Activated CD4-positive, alpha-beta memory T cell treated with anti-CD3 and anti-CD28 coated beads, Interleukin-2, amount 10 ng/mL, durations not matched to agents 7 days and 5 days (primary cell): ENCODE measurements around the gene EEA1. TPM values are rescaled to one million over a fixed set of nuclear protein-coding genes. Genes with fewer than 3 reads are reported as not detected.
"Not testable (repeated sequence)": the region's sequence is repeated elsewhere in the genome, so short reads cannot be mapped to it uniquely, and the experiment has no call there.

Experiments used
- CTCF ChIA-PET: fragments of 350-600 bp; sonication (Branson Sonifier 250); formaldehyde crosslinking; loops from one replicate; lab custom pipeline; 2021; ENCODE audit warnings: antibody characterized with exemption, inconsistent platforms; lab: Charles Lee
- POLR2A ChIA-PET: fragments of 350-600 bp; sonication (Branson Sonifier 250); formaldehyde crosslinking; loops from one replicate; lab custom pipeline; 2021; ENCODE audit warnings: antibody characterized with exemption; lab: Charles Lee
- DNase-seq: peaks from one replicate; pipeline ENCODE4 v3.0.0-alpha.2; 2020
- H3K27ac Mint-ChIP-seq: one replicate; pipeline ENCODE4 v1.8.0; 2021; ENCODE audit warnings: mild to moderate bottlenecking, mixed read lengths
- H3K27me3 Mint-ChIP-seq: one replicate; pipeline ENCODE4 v1.8.0; 2021; ENCODE audit warnings: mixed read lengths
- H3K36me3 Mint-ChIP-seq: one replicate; pipeline ENCODE4 v1.8.0; 2021; ENCODE audit warnings: low read depth, mixed read lengths
- H3K4me1 Mint-ChIP-seq: one replicate; pipeline ENCODE4 v1.8.0; 2021; ENCODE audit warnings: mixed read lengths
- H3K4me3 Mint-ChIP-seq: one replicate; pipeline ENCODE4 v1.8.0; 2021; ENCODE audit warnings: mild to moderate bottlenecking, mixed read lengths
- H3K9me3 Mint-ChIP-seq: one replicate; pipeline ENCODE4 v1.8.0; 2021; ENCODE audit warnings: mixed read lengths
- total RNA-seq, 2 experiments: library from RNA; stranded (reverse); gene quantifications; one replicate each; pipeline ENCODE4 v1.2.3, GENCODE V29; 2021

Gene EEA1
- total RNA-seq, 2 experiments from 2014 or later = 12.6 to 16.1 TPM

- H3K4me3 Mint-ChIP-seq = no peak overlapping the region
- H3K27ac Mint-ChIP-seq = no peak overlapping the region
- DNase-seq = no peak
- no peaks in the 10 kb centered on the region for H3K27me3 Mint-ChIP-seq
- ChIA-PET CTCF (no interaction called here), POLR2A (no interaction called here)
- no peaks in the 10 kb centered on the region for H3K9me3 Mint-ChIP-seq
- H3K4me1 Mint-ChIP-seq = no peaks in the 10 kb centered on the region
- peaks cover 8% of the 10 kb centered on the region for H3K36me3 Mint-ChIP-seq
Observed at GRCh38 chr12:92814584-92814983, 114.5 kb downstream of the EEA1 start.

GRCh38 chr12:92810370-92810769, 118.7 kb downstream of the EEA1 start:
- Mint-ChIP-seq H3K27ac (no peak overlapping the region), H3K9me3 (peaks cover 2% of the 10 kb centered on the region), H3K4me1 (no peaks in the 10 kb centered on the region), H3K4me3 (no peak overlapping the region), H3K36me3 (peaks cover 16% of the 10 kb centered on the region), H3K27me3 (no peaks in the 10 kb centered on the region)
- no peak for DNase-seq
- CTCF ChIA-PET = interaction anchor here (0.7 kb wide), 1 partner anchor 910 kb away, joined by 3 read pairs; no protein-coding TSS in a partner anchor
- POLR2A ChIA-PET = no interaction called here

GRCh38 chr12:92803903-92804302, 125.2 kb downstream of the EEA1 start:
- H3K36me3 Mint-ChIP-seq = peaks cover 10% of the 10 kb centered on the region
- H3K4me1 Mint-ChIP-seq = no peaks in the 10 kb centered on the region
- H3K4me3 Mint-ChIP-seq = no peak overlapping the region
- no peak for DNase-seq
- H3K9me3 Mint-ChIP-seq = peaks cover 2% of the 10 kb centered on the region
- CTCF ChIA-PET = no interaction called here
- POLR2A ChIA-PET = no interaction called here
- no peak overlapping the region for H3K27ac Mint-ChIP-seq
- no peaks in the 10 kb centered on the region for H3K27me3 Mint-ChIP-seq

- H3K27me3 Mint-ChIP-seq = no peaks in the 10 kb centered on the region
- CTCF ChIA-PET = no interaction called here
- no peak overlapping the region for H3K27ac Mint-ChIP-seq
- POLR2A ChIA-PET = no interaction called here
- H3K9me3 Mint-ChIP-seq = peaks cover 2% of the 10 kb centered on the region
- H3K36me3 Mint-ChIP-seq = peaks cover 12% of the 10 kb centered on the region
- DNase-seq = no peak
- H3K4me1 Mint-ChIP-seq = no peaks in the 10 kb centered on the region
- no peak overlapping the region for H3K4me3 Mint-ChIP-seq
Observed at GRCh38 chr12:92802906-92803305, 126.2 kb downstream of the EEA1 start.

GRCh38 chr12:92796650-92797049, 132.4 kb downstream of the EEA1 start:
- H3K4me1 Mint-ChIP-seq = no peaks in the 10 kb centered on the region
- DNase-seq = no peak
- CTCF ChIA-PET = interaction anchor here (1.7 kb wide), 1 partner anchor 11 kb away, joined by 5 read pairs; no protein-coding TSS in a partner anchor
- POLR2A ChIA-PET = no interaction called here
- H3K4me3 Mint-ChIP-seq = no peak overlapping the region
- H3K9me3 Mint-ChIP-seq = peaks cover 3% of the 10 kb centered on the region
- no peak overlapping the region for H3K27ac Mint-ChIP-seq
- peaks cover 20% of the 10 kb centered on the region for H3K36me3 Mint-ChIP-seq
- H3K27me3 Mint-ChIP-seq = no peaks in the 10 kb centered on the region

GRCh38 chr12:92794814-92795213, 134.3 kb downstream of the EEA1 start:
- Mint-ChIP-seq H3K9me3 (peaks cover 14% of the 10 kb centered on the region), H3K36me3 (peaks cover 29% of the 10 kb centered on the region), H3K27me3 (no peaks in the 10 kb centered on the region), H3K4me3 (no peak overlapping the region), H3K4me1 (no peaks in the 10 kb centered on the region), H3K27ac (no peak overlapping the region)
- ChIA-PET POLR2A (no interaction called here), CTCF (interaction anchor here (1.0 kb wide), 1 partner anchor 68 kb away, joined by 4 read pairs; no protein-coding TSS in a partner anchor)
- no peak for DNase-seq

GRCh38 chr12:92794356-92794755, 134.7 kb downstream of the EEA1 start:
- H3K27me3 Mint-ChIP-seq, POLR2A ChIA-PET, H3K27ac Mint-ChIP-seq, H3K4me3 Mint-ChIP-seq, DNase-seq, CTCF ChIA-PET, H3K4me1 Mint-ChIP-seq: not testable (repeated sequence)
- H3K36me3 Mint-ChIP-seq = peaks cover 30% of the 10 kb centered on the region
- H3K9me3 Mint-ChIP-seq = peaks cover 14% of the 10 kb centered on the region

- Mint-ChIP-seq H3K27ac (no peak overlapping the region), H3K4me3 (no peak overlapping the region), H3K4me1 (no peaks in the 10 kb centered on the region), H3K27me3 (no peaks in the 10 kb centered on the region), H3K36me3 (peaks cover 9% of the 10 kb centered on the region), H3K9me3 (peaks cover 6% of the 10 kb centered on the region)
- ChIA-PET CTCF (interaction anchor here (0.8 to 1.8 kb wide), 11 partner anchors 10 to 727 kb away, joined by 3 to 5 read pairs (median 4); no protein-coding TSS in a partner anchor), POLR2A (no interaction called here)
- no peak for DNase-seq
Observed at GRCh38 chr12:92786045-92786444, 143.1 kb downstream of the EEA1 start.

GRCh38 chr12:92785563-92785950, 143.5 kb downstream of the EEA1 start:
- H3K9me3 Mint-ChIP-seq = peaks cover 4% of the 10 kb centered on the region
- no peaks in the 10 kb centered on the region for H3K27me3 Mint-ChIP-seq
- CTCF ChIA-PET = interaction anchor here (0.8 to 1.8 kb wide), 11 partner anchors 11 to 727 kb away, joined by 3 to 5 read pairs (median 4); no protein-coding TSS in a partner anchor
- no peak overlapping the region for H3K27ac Mint-ChIP-seq
- H3K4me1 Mint-ChIP-seq = no peaks in the 10 kb centered on the region
- no peak overlapping the region for H3K4me3 Mint-ChIP-seq
- peaks cover 6% of the 10 kb centered on the region for H3K36me3 Mint-ChIP-seq
- no peak for DNase-seq
- POLR2A ChIA-PET = no interaction called here

GRCh38 chr12:92784797-92785562, 144.1 kb downstream of the EEA1 start:
- Mint-ChIP-seq H3K27ac (no peak overlapping the region), H3K27me3 (no peaks in the 10 kb centered on the region), H3K9me3 (no peaks in the 10 kb centered on the region), H3K4me3 (no peak overlapping the region), H3K4me1 (no peaks in the 10 kb centered on the region), H3K36me3 (peaks cover 3% of the 10 kb centered on the region)
- CTCF ChIA-PET = interaction anchor here (0.8 to 2.7 kb wide), 12 partner anchors 11 to 728 kb away, joined by 3 to 9 read pairs (median 4); no protein-coding TSS in a partner anchor
- POLR2A ChIA-PET = no interaction called here
- DNase-seq = peak; percentile 20

GRCh38 chr12:92784356-92784755, 144.7 kb downstream of the EEA1 start:
- Mint-ChIP-seq H3K27ac (no peak overlapping the region), H3K27me3 (no peaks in the 10 kb centered on the region), H3K4me3 (no peak overlapping the region), H3K36me3 (peaks cover 3% of the 10 kb centered on the region), H3K4me1 (no peaks in the 10 kb centered on the region), H3K9me3 (no peaks in the 10 kb centered on the region)
- ChIA-PET CTCF (interaction anchor here (1.0 to 2.7 kb wide), 5 partner anchors 12 to 613 kb away, joined by 3 to 9 read pairs (median 5); partner anchors contain the start of gene EEA1), POLR2A (interaction anchor here (1.1 kb wide), 1 partner anchor 15 kb away, joined by 3 read pairs; no protein-coding TSS in a partner anchor)
- DNase-seq = no peak

GRCh38 chr12:92779902-92780301, 149.2 kb downstream of the EEA1 start:
- Mint-ChIP-seq H3K27me3 (no peaks in the 10 kb centered on the region), H3K4me3 (no peak overlapping the region), H3K4me1 (no peaks in the 10 kb centered on the region), H3K27ac (no peak overlapping the region), H3K9me3 (no peaks in the 10 kb centered on the region), H3K36me3 (peaks cover 12% of the 10 kb centered on the region)
- DNase-seq = no peak
- ChIA-PET POLR2A (no interaction called here), CTCF (no interaction called here)

GRCh38 chr12:92778525-92778924, 150.6 kb downstream of the EEA1 start:
- CTCF ChIA-PET = interaction anchor here (1.2 kb wide), 1 partner anchor 1396 kb away, joined by 3 read pairs; no protein-coding TSS in a partner anchor
- Mint-ChIP-seq H3K4me1 (no peaks in the 10 kb centered on the region), H3K27me3 (no peaks in the 10 kb centered on the region), H3K27ac (no peak overlapping the region), H3K36me3 (peaks cover 12% of the 10 kb centered on the region), H3K9me3 (no peaks in the 10 kb centered on the region), H3K4me3 (no peak overlapping the region)
- POLR2A ChIA-PET = no interaction called here
- no peak for DNase-seq
